H1 (cell line): ENCODE results near the gene SYNGR3. TPM values are rescaled to one million over a fixed set of nuclear protein-coding genes. Genes with fewer than 3 reads are reported as not detected.

ENCODE experiments used
- CTCF ChIA-PET: fragments of 300-600 bp; sonication (Branson Sonifier 250); formaldehyde crosslinking; loops from one replicate; lab custom pipeline; 2021; ENCODE audit not compliant: partially characterized antibody; lab: Charles Lee
- POLR2A ChIA-PET: fragments of 300-600 bp; sonication (Branson Sonifier 250); formaldehyde crosslinking; loops from one replicate; lab custom pipeline; 2021; ENCODE audit warnings: inconsistent platforms; ENCODE audit not compliant: partially characterized antibody; lab: Charles Lee
- DNase-seq, 2 experiments: peaks; one replicate each; pipeline versions ENCODE4 v3.0.0 to v3.0.0-alpha.2; 2010 to 2022; ENCODE audit warnings: low spot score in 2 of 2, low read depth in 1 of 2, mixed read lengths in 1 of 2
- FAIRE-seq: peaks from 2 replicates; lab custom pipeline; 2011; peaks lifted over from hg19 to GRCh38; lab: Jason Lieb, UNC
- H2AFZ ChIP-seq: 2 replicates; pipeline ENCODE4 v1.8.1; 2012; ENCODE audit warnings: low read length, inconsistent platforms
- H2AK5ac ChIP-seq: 2 replicates; pipeline ENCODE4 v1.6.1; 2013; ENCODE audit warnings: low read depth, low read length
- H2BK120ac ChIP-seq: replicated peaks from 2 replicates; pipeline ENCODE3; 2013; ENCODE audit warnings: low read depth, low read length, inconsistent platforms
- H2BK12ac ChIP-seq: 2 replicates; pipeline ENCODE4 v1.6.1; 2013; ENCODE audit warnings: low read depth, low read length
- H2BK15ac ChIP-seq: 2 replicates; pipeline ENCODE4 v1.6.1; 2013; ENCODE audit warnings: low read length
- H2BK20ac ChIP-seq: 2 replicates; pipeline ENCODE4 v1.6.1; 2013; ENCODE audit warnings: low read length
- H2BK5ac ChIP-seq: 2 replicates; pipeline ENCODE4 v1.6.1; 2013; ENCODE audit warnings: low read depth, low read length
- H3K14ac ChIP-seq: 2 replicates; pipeline ENCODE4 v1.6.1; 2013; ENCODE audit warnings: inconsistent platforms; ENCODE audit not compliant: insufficient read length
- H3K18ac ChIP-seq: 2 replicates; pipeline ENCODE4 v1.6.1; 2013; ENCODE audit warnings: low read length; ENCODE audit errors: extremely low read depth
- H3K23ac ChIP-seq: 2 replicates; pipeline ENCODE4 v1.6.1; 2013; ENCODE audit warnings: inconsistent platforms; ENCODE audit not compliant: insufficient read length
- H3K23me2 ChIP-seq: 2 replicates; pipeline ENCODE4 v1.6.1; 2013; ENCODE audit warnings: low read depth, low read length
- H3K27ac ChIP-seq: 2 replicates; pipeline ENCODE4 v1.6.1; 2011; ENCODE audit warnings: low read depth, low read length, inconsistent platforms
- H3K27me3 ChIP-seq, 4 experiments: replicated peaks in 1 of 4; 1 replicate in 1 of 4; 2 replicates in 3 of 4; pipeline versions ENCODE4 v1.6.1 to v1.8.1; 2011 to 2013; ENCODE audit warnings: low read length in 3 of 4, mild to moderate bottlenecking in 3 of 4, inconsistent platforms in 2 of 4, mixed read lengths in 2 of 4, moderate library complexity in 1 of 4; ENCODE audit not compliant: control insufficient read depth in 3 of 4, insufficient read depth in 3 of 4; ENCODE audit errors: extremely low read depth in 1 of 4
- H3K36me3 ChIP-seq, 4 experiments: 2 replicates each; pipeline versions ENCODE4 v1.6.1 to v1.8.1; 2011 to 2013; ENCODE audit warnings: mild to moderate bottlenecking in 4 of 4, low read length in 3 of 4, moderate library complexity in 2 of 4, control low read depth in 1 of 4, inconsistent platforms in 1 of 4; ENCODE audit not compliant: insufficient read depth in 4 of 4, control insufficient read depth in 2 of 4
- H3K4ac ChIP-seq: replicated peaks from 2 replicates; pipeline ENCODE3; 2013; ENCODE audit warnings: low read length, low read depth, mixed read lengths, inconsistent platforms; ENCODE audit not compliant: insufficient read length
- H3K4me1 ChIP-seq, 4 experiments: replicated peaks in 1 of 4; 1 replicate in 1 of 4; 2 replicates in 3 of 4; pipeline versions ENCODE4 v1.6.1 to v1.8.1; 2011 to 2013; ENCODE audit warnings: low read length in 3 of 4, inconsistent platforms in 2 of 4, mixed read lengths in 1 of 4; ENCODE audit not compliant: insufficient read depth in 4 of 4, control insufficient read depth in 3 of 4
- H3K4me2 ChIP-seq, 2 experiments: 2 replicates each; pipeline versions ENCODE4 v1.6.1 to v1.8.1; 2011 to 2013; ENCODE audit warnings: low read depth in 2 of 2, low read length in 2 of 2, control low read depth in 1 of 2, inconsistent platforms in 1 of 2, mild to moderate bottlenecking in 1 of 2; ENCODE audit not compliant: insufficient read depth in 1 of 2
- H3K4me3 ChIP-seq, 4 experiments: fragments of 200-600, 300-600 bp in 1 of 4; sonication (generic), shearing (Covaris generic), sonication (Bioruptor Twin) in 1 of 4; 2 replicates each; pipeline versions ENCODE4 v1.5.1 to v1.8.1; 2011 to 2016; ENCODE audit warnings: low read length in 4 of 4, low read depth in 3 of 4, control low read depth in 2 of 4, inconsistent platforms in 2 of 4, mild to moderate bottlenecking in 2 of 4, mixed read lengths in 1 of 4, moderate library complexity in 1 of 4; ENCODE audit not compliant: insufficient read depth in 2 of 4; ENCODE audit errors: extremely low read depth in 1 of 4
- H3K56ac ChIP-seq: replicated peaks from 2 replicates; pipeline ENCODE3; 2013; ENCODE audit warnings: low read depth, mild to moderate bottlenecking, mixed read lengths, low read length, inconsistent platforms; ENCODE audit not compliant: insufficient read length
- H3K79me1 ChIP-seq: 2 replicates; pipeline ENCODE4 v1.6.1; 2013; ENCODE audit warnings: low read depth, low read length, control low read depth
- H3K79me2 ChIP-seq, 2 experiments: 2 replicates each; pipeline versions ENCODE4 v1.6.1 to v1.8.1; 2012 to 2013; ENCODE audit warnings: low read length in 2 of 2, mild to moderate bottlenecking in 2 of 2, inconsistent platforms in 1 of 2; ENCODE audit not compliant: insufficient read depth in 2 of 2, control insufficient read depth in 1 of 2
- H3K9ac ChIP-seq, 4 experiments: replicated peaks in 1 of 4; 1 replicate in 1 of 4; 2 replicates in 3 of 4; pipeline versions ENCODE4 v1.6.1 to v1.8.1; 2011 to 2013; ENCODE audit warnings: low read depth in 3 of 4, low read length in 3 of 4, control low read depth in 2 of 4, mild to moderate bottlenecking in 2 of 4, moderate library complexity in 2 of 4, inconsistent platforms in 1 of 4; ENCODE audit errors: extremely low read depth in 1 of 4
- H3K9me3 ChIP-seq, 2 experiments: 2 replicates each; pipeline versions ENCODE4 v1.6.1 to v1.8.1; 2012 to 2013; ENCODE audit warnings: mild to moderate bottlenecking in 2 of 2, moderate library complexity in 2 of 2, control low read depth in 1 of 2, inconsistent platforms in 1 of 2, low read depth in 1 of 2, low read length in 1 of 2, mixed read lengths in 1 of 2; ENCODE audit not compliant: insufficient read depth in 2 of 2
- H4K20me1 ChIP-seq, 2 experiments: replicated peaks in 1 of 2; 2 replicates each; pipeline versions ENCODE3 to v1.8.1; 2011 to 2013; ENCODE audit warnings: inconsistent platforms in 2 of 2, low read length in 2 of 2, mild to moderate bottlenecking in 1 of 2; ENCODE audit not compliant: insufficient read depth in 2 of 2, control insufficient read depth in 1 of 2
- H4K5ac ChIP-seq: 2 replicates; pipeline ENCODE4 v1.6.1; 2013; ENCODE audit warnings: low read length, low read depth, mixed read lengths, inconsistent platforms; ENCODE audit not compliant: insufficient read length
- H4K8ac ChIP-seq: 2 replicates; pipeline ENCODE4 v1.8.0; 2013; ENCODE audit warnings: mild to moderate bottlenecking, moderate library complexity, low read length, inconsistent platforms; ENCODE audit not compliant: insufficient read depth; ENCODE audit errors: extremely low read depth
- H4K91ac ChIP-seq: replicated peaks from 2 replicates; pipeline ENCODE3; 2013; ENCODE audit warnings: low read length, mixed read lengths, inconsistent platforms; ENCODE audit not compliant: insufficient read length
- BACH1 ChIP-seq: IDR thresholded peaks from 2 replicates; pipeline ENCODE4 v1.6.1; 2012; ENCODE audit warnings: low read length, improper control_type of control experiment
- CHD1 ChIP-seq: IDR thresholded peaks from 2 replicates; pipeline ENCODE4 v1.6.1; 2012; ENCODE audit warnings: low read depth, low read length, improper control_type of control experiment
- EP300 ChIP-seq, 2 experiments: IDR thresholded peaks; 1 replicate in 1 of 2; 2 replicates in 1 of 2; pipeline ENCODE4 v1.6.1; 2011 to 2012; ENCODE audit warnings: low read depth in 2 of 2, low read length in 2 of 2, mild to moderate bottlenecking in 2 of 2, borderline replicate concordance in 1 of 2, inconsistent platforms in 1 of 2, moderate library complexity in 1 of 2
- GTF2F1 ChIP-seq: IDR thresholded peaks from 2 replicates; pipeline ENCODE4 v1.6.1; 2012; ENCODE audit warnings: low read depth, low read length, improper control_type of control experiment, borderline replicate concordance
- HDAC2 ChIP-seq, 2 experiments: fragments of 300-600 bp in 1 of 2; sonication (generic) in 1 of 2; IDR thresholded peaks; 2 replicates each; pipeline ENCODE4 v1.6.1; 2011 to 2012; ENCODE audit warnings: low read depth in 2 of 2, low read length in 2 of 2, mild to moderate bottlenecking in 2 of 2, moderate library complexity in 2 of 2, borderline replicate concordance in 1 of 2, inconsistent platforms in 1 of 2
- KDM5A ChIP-seq: fragments of 200-600 bp; IDR thresholded peaks from 2 replicates; pipeline ENCODE4 v1.7.1; 2012; ENCODE audit warnings: mild to moderate bottlenecking, low read length, inconsistent platforms, mixed read lengths
- PHF8 ChIP-seq: fragments of 200-600 bp; sonication (generic); conservative IDR thresholded peaks from 2 replicates; pipeline ENCODE4 v1.7.1; 2012; ENCODE audit warnings: low read depth, mild to moderate bottlenecking, inconsistent platforms, low read length, moderate library complexity
- SAP30 ChIP-seq: fragments of 300-600 bp; sonication (generic); IDR thresholded peaks from 2 replicates; pipeline ENCODE4 v1.7.1; 2012; ENCODE audit warnings: low read length, moderate library complexity, mild to moderate bottlenecking, inconsistent platforms; ENCODE audit not compliant: insufficient read depth, insufficient replicate concordance
- TCF12 ChIP-seq: IDR thresholded peaks from 2 replicates; pipeline ENCODE4 v1.6.1; 2011; ENCODE audit warnings: low read depth, mild to moderate bottlenecking, low read length
- YY1 ChIP-seq: IDR thresholded peaks from 2 replicates; pipeline ENCODE4 v1.6.1; 2011; ENCODE audit warnings: low read depth, mild to moderate bottlenecking, low read length
- WGBS, 2 experiments: shearing (Covaris generic) in 1 of 2; methylation state at CpG; one replicate each; pipeline versions ENCODE4 v1.1.6 to v1.1.7; 2013 to 2015; ENCODE audit warnings: low lambda C conversion rate in 2 of 2, mixed read lengths in 2 of 2, inconsistent platforms in 1 of 2, low coverage in 1 of 2, missing lambda C conversion rate in 1 of 2; ENCODE audit not compliant: insufficient replicate concordance in 2 of 2, insufficient coverage in 1 of 2, insufficient read length in 1 of 2; ENCODE audit errors: extremely low coverage in 1 of 2, missing lambda C conversion rate in 1 of 2; 5-methylcytosine and 5-hydroxymethylcytosine counted together
- polyA plus RNA-seq, 7 experiments: library from polyadenylated mRNA; depleted of rRNA in 3 of 7; stranded (reverse) in 5 of 7; unstranded in 2 of 7; fragments of >200 nt in 5 of 7; fragments of 200-250 nt in 2 of 7; gene quantifications; 1 replicate in 5 of 7; 2 replicates in 1 of 7; 4 replicates in 1 of 7; pipeline versions ENCODE4 v1.2.1 to v1.2.3, GENCODE V29; 2011 to 2013; ENCODE audit warnings: missing spikeins in 2 of 7, mixed read lengths in 2 of 7
- total RNA-seq: library from RNA; stranded (reverse); fragmentation: NEBNext Ultra II Directional; extraction: Animal tissue kit (Norgen Biotek cat#: 25700); gene quantifications from 2 replicates; pipeline ENCODE4 v1.2.1, GENCODE V29; 2021

SYNGR3 gene
- total and polyA plus RNA-seq, 2 of the 8 experiments (the other 6 are each of a cell fraction or from before 2014, with no cell fraction given), result 36.2 to 49.9 TPM

DNA sequence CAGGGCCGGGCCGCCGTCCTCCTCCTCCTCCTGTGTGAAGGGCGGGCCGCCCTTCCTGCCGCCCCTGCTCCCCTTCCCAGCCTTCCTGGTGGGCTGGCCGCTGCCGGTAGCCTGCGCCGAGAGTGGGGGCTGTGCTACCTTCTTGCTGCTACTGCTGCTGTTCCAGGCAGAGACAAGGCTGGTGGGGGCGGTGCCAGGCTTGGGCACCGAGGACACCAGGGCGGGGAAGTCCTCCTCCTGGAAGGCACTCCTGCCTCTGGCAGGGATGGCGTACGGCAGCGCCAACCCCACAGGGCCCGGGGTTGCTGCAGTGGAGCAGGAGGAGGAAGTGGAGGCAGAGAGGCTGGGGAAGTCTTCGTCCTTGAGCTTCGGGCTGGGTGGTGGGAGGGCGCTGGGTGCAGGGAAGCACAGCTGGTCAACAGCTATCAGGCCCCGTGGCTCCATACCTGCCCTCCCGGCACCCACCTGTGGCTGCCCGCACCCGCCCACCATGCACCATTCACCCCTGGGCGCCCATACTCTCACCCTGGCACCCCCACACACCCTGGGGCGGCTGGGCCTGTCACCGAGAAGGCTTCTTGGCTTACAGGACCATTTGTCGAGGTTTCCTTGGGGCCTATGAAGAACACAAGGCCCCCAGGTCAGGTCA lies 10.2 kb downstream of the SYNGR3 start:
- Histone ChIP-seq H2AK5ac (no peak overlapping the region), H3K79me2 (peaks cover 0 to 9% of the 10 kb centered on the region in 2 experiments; a peak in 2 of 4 replicates), H2BK5ac (no peak overlapping the region), H3K9me3 (no peaks in the 10 kb centered on the region), H2BK20ac (no peak overlapping the region), H3K4me1 (peaks cover 0 to 13% (median 7%) of the 10 kb centered on the region in 4 experiments; a peak in 5 of 7 replicates), H3K27me3 (no peaks in the 10 kb centered on the region), H4K20me1 (peaks cover 15 to 39% of the 10 kb centered on the region in 2 experiments), H3K79me1 (no peaks in the 10 kb centered on the region), H4K5ac (no peak overlapping the region), H2AFZ (no peak overlapping the region), H3K14ac (no peak overlapping the region), H3K23ac (no peak overlapping the region), H2BK120ac (no peak overlapping the region), H3K9ac (no peak overlapping the region), H4K8ac (no peak overlapping the region), H2BK15ac (no peak overlapping the region), H3K18ac (no peak overlapping the region), H4K91ac (no peak overlapping the region), H3K23me2 (no peaks in the 10 kb centered on the region), H3K36me3 (peaks cover 24 to 52% (median 42%) of the 10 kb centered on the region in 4 experiments), H3K4me2 (no peak overlapping the region), H3K4me3 (no peak overlapping the region), H2BK12ac (no peak overlapping the region), H3K27ac (no peak overlapping the region), H3K56ac (no peak overlapping the region), H3K4ac (no peak overlapping the region)
- ChIA-PET POLR2A (interaction anchor here (2.1 to 28.2 kb wide), 4 partner anchors 21 to 155 kb away, joined by 5 to 736 read pairs (median 8); partner anchors contain the start of genes NDUFB10, RNF151, RPS2 and TBL3), CTCF (interaction anchor here (0.6 to 2.8 kb wide), 4 partner anchors 16 to 393 kb away, joined by 3 to 8 read pairs (median 4); no protein-coding TSS in a partner anchor)
- TF ChIP-seq YY1, result no peak
- no peak for TF ChIP-seq BACH1
- no peak for TF ChIP-seq PHF8
- no peak for TF ChIP-seq TCF12
- TF ChIP-seq HDAC2 (IDR thresholded peaks at IDR 0.05; ENCODE audit: borderline replicate concordance in 1 of 2, low read depth in 2 of 2, low read length in 2 of 2), result no peak
- TF ChIP-seq EP300 (IDR thresholded peaks at IDR 0.05; ENCODE audit: borderline replicate concordance in 1 of 2, low read depth in 2 of 2, low read length in 2 of 2), result no peak
- TF ChIP-seq SAP30, result no peak
- no peak for TF ChIP-seq CHD1
- no peak for TF ChIP-seq GTF2F1
- no peak for TF ChIP-seq KDM5A
- DNase-seq (no peak), FAIRE-seq (no peak)
- 90% methylated on average over 19 of the region's 28 CpGs; no CpG with 5 or more reads in 1 of the 2 experiments for WGBS, 2 experiments
